ENCODE measurements around the gene PLOD3.
"Not testable (repeated sequence)": the region's sequence is repeated elsewhere in the genome, so short reads cannot be mapped to it uniquely, and the experiment has no call there.

PLOD3 gene

GRCh38 chr7:101216001-101216859 lies 1.2 kb downstream of the PLOD3 start:
- DNase-seq (ENCODE audit: low read depth in 2 of 3, low spot score in 2 of 3) = no peak

DNA sequence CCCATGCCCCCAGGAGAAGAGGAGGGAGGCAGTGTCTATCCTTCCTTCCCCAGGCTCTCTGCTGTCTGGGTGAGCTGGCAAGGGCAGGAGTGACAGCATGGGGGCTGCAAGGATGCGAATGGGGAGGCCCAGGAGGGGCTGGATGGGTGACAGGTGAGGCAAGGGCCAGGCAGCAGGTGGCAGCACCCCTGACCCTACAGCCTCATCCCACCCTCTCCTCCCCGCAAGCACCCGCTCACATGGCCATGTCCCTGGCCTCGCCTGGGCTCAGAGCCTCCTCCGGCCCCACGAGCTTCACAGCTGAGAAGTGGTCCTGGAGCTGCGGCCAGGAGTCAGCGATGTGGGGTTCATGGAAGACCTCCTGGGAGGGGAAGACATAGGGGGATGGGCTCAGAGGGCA lies 5.4 kb downstream of the PLOD3 start:
- DNase-seq (ENCODE audit: low read depth in 2 of 3, low spot score in 2 of 3) = no peak

- DNase-seq (ENCODE audit: low read depth in 2 of 3, low spot score in 2 of 3) = no peak
Observed at GRCh38 chr7:101211501-101211900, 5.9 kb downstream of the PLOD3 start.

DNA sequence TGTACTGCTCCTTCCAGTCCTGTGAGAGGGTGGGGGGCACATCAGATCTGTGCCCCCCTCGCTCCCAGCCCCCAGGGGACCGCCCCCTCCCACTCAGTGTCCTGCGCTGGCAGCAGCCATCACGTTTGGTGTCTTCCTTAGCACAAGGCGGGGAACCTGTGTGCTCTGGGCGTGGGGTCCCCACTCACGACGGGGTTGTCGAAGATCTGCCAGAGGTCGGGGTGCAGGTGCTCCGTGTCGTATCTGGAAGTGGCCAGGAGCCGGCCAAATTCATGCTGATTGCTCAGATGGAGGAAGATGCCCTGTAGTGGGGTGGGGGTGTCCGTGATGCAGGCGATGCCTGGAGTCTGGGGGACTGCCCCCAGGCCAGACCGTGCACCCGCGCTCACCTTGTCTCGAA lies 7.2 kb downstream of the PLOD3 start:
- DNase-seq (ENCODE audit: low read depth in 2 of 3, low spot score in 2 of 3) = no peak

DNA sequence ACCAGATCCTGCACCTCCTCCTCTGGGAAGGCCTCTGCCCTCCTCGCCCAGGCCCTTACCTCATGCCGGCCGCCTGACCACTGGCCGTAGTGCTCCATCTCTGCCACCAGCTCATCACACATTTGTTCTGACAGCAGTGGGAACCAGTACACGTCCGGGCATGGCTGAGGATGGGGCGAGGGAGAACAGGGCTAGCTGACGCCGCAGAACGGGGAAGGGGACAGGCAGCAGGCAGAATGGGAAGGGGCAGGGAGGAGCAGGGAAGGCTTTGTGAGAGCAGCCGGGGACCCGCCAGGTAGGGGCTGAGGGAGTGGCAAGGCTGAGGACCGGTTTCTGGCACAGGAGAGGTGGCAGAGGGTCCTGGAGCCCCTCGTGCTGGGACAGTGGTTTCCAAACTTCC lies 8.6 kb downstream of the PLOD3 start:
- DNase-seq (ENCODE audit: low read depth in 2 of 3, low spot score in 2 of 3) = no peak

DNA sequence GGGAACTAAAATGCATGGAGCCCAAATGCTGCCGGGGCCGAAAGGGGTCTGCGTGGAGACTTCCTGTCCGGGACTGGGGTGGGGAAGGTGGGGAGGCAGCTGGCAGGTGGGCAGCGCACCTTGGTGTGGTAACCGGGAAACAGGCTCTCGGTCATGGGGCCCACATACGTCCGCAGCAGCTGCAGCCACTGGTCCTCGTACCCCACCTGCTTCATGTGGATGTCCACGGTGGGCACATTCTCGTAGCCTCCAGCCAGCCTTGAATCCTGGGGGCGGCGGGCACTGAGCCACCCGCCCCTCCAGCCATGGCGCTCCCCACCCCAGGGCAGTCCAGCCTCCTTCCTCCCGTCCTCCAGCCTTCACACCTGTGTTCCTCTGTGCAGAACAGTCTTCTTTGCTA lies 9.9 kb downstream of the PLOD3 start:
- DNase-seq (ENCODE audit: low read depth in 2 of 3, low spot score in 2 of 3) = no peak

GRCh38 chr7:101206665-101207042 lies 10.7 kb downstream of the PLOD3 start:
- DNase-seq (ENCODE audit: low read depth in 2 of 3, low spot score in 2 of 3) = no peak

GRCh38 chr7:101205901-101206664 lies 11.3 kb downstream of the PLOD3 start:
- no peak for DNase-seq (ENCODE audit: low read depth in 2 of 3, low spot score in 2 of 3)

- not testable (repeated sequence) for DNase-seq (ENCODE audit: low read depth in 2 of 3, low spot score in 2 of 3)
Observed at GRCh38 chr7:101203740-101204738, 13.3 kb downstream of the PLOD3 start.

GRCh38 chr7:101202603-101202918 lies 14.8 kb downstream of the PLOD3 start:
- no peak for DNase-seq (ENCODE audit: low read depth in 2 of 3, low spot score in 2 of 3)

- DNase-seq (ENCODE audit: low read depth in 2 of 3, low spot score in 2 of 3) = no peak
Observed at GRCh38 chr7:101201695-101202602, 15.4 kb downstream of the PLOD3 start.

DNA sequence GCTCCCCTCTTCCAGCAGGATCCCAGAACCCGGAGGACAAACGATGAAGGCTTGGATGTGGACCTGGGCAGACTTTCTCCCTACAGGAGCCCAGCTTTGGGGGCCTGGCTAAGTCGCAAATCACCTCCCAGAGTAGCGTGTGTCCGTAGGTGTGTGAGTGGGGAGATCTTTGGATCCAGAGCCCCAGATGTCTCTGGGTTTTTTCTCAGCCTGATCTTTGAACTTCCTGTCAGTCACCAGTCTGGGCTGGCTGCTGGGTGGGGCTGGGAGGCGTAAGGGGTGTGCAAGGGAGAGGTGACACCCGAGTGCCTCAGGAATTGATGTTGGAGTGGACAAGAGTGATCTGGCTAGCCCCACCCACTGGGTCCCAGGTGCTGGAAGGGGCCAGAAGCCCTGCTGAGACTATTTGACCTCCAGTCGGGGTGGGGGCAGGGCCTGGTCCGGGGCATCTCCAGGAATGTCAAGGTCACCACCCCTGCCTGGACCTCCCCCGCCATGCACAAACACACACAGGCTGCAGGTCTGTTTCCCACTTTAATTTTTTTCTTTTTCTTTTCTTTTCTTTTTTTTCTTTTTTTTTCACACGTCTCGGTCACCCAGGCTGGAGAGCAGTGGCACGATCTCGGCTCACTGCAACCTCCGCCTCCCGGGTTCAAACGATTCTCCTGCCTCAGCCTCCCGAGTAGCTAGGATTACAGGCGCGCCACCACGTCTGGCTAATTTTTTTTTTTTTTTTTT lies 16.4 kb downstream of the PLOD3 start, which contains the start of gene MOGAT3:
MOGAT3 (minus strand) TSS at position 175 of the 738 bp plus-strand sequence. CDS start 182 bp downstream, outside the sequence.
- no peak for DNase-seq (ENCODE audit: low read depth in 2 of 3, low spot score in 2 of 3)

- DNase-seq (ENCODE audit: low read depth in 2 of 3, low spot score in 2 of 3) = no peak
Observed at GRCh38 chr7:101200504-101200861, 16.9 kb downstream of the PLOD3 start.

DNA sequence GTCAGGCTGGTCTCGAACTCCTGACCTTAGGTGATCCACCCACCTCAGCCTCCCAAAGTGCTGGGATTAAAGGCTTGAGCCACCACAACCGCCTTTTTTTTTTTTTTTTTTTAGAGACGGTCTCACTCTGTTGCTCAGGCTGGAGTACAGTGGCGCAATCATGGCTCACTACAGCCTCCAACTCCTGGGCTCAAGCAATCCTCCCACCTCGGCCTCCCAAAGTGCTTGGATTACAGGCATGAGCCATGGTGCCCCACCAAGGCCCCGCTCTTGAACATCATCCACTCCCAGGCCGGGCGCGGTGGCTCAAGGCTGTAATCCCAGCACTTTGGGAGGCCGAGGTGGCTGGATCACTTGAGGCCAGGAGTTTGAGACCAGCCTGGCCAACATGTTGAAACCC lies 17.9 kb downstream of the PLOD3 start:
- DNase-seq (ENCODE audit: low read depth in 2 of 3, low spot score in 2 of 3) = not testable (repeated sequence)

- DNase-seq (ENCODE audit: low read depth in 2 of 3, low spot score in 2 of 3) = no peak
Observed at GRCh38 chr7:101198476-101198875, 18.9 kb downstream of the PLOD3 start.

- no peak for DNase-seq (ENCODE audit: low read depth in 2 of 3, low spot score in 2 of 3)
Observed at GRCh38 chr7:101197991-101198390, 19.4 kb downstream of the PLOD3 start.

DNA sequence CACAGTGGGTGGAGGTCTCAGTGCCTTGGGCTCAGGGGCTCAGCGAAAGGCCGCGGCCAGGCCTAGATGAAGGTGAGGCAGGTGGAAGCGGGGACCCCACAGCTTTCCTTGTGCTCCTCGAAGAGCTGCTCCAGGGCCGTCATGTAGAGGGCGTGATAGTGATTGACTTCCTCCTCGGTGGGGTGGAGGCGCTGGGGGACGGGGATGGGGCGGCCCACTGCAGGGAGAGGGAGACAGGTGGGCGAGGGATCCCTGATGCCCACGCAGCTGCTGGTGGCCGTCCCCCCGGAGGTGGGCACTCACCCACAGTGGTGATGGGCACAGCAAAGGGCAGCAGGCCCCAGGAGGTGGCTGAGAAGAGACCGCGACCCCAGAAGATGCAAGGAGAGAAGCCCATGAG lies 21.5 kb downstream of the PLOD3 start:
- no peak for DNase-seq (ENCODE audit: low read depth in 2 of 3, low spot score in 2 of 3)

GRCh38 chr7:101189109-101189508 lies 28.3 kb downstream of the PLOD3 start:
- no peak for DNase-seq (ENCODE audit: low read depth in 2 of 3, low spot score in 2 of 3)

DNA sequence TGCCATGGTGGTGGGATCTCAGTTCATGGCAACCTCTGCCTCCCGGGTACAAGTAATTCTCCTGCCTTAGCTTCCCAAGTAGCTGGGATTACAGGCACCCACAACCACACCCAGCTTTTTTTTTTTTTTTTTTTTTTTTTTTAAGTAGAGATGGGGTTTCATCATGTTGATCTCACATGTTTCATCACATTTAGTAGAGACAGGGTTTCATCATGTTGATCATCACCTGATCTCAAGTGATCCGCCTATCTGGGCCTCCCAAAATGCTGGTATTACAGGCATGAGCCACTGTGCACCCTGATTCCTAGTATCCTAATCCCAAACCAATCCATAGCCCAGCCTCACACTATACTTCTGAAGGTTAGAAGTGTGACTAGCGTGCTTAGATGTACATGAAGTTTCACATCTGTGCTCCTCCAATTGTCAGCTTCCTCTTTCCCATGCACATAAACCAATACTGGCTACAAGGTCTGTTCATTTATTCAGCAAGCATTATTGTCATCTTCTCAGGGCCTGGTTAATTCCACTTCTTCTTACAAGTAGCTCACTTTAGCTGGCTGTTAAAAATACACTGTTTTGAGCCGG lies 30.4 kb downstream of the PLOD3 start:
- no peak for DNase-seq (ENCODE audit: low read depth in 2 of 3, low spot score in 2 of 3)
